ENCODE measurements around the gene SPOP. TPM values are rescaled to one million over a fixed set of nuclear protein-coding genes. Genes with fewer than 3 reads are reported as not detected.

The SPOP gene
- total RNA-seq, 4 donors from 2014 or later = 58.1 to 72.6 (median 66.6) TPM

- H3K27ac ChIP-seq = peak overlapping the region in 3 of 4 donors; percentile 1 to 58 (median 42)
Measured at GRCh38 chr17:49695698-49696232, 17.9 kb upstream of the SPOP start.

GRCh38 chr17:49694847-49695697 is 17.2 kb upstream of the SPOP start:
- Histone ChIP-seq H3K27me3 (peaks cover 0 to 4% of the 10 kb centered on the region in 2 donors), H3K4me1 (peaks cover 0 to 18% (median 3%) of the 10 kb centered on the region in 4 donors), H3K9me3 (no peaks in the 10 kb centered on the region), H3K4me3 (no peak overlapping the region), H3K36me3 (peaks cover 0 to 12% (median 0%) of the 10 kb centered on the region in 3 donors), H3K27ac (no peak overlapping the region)
- 20 to 25% methylated on average over 16 of the region's 16 CpGs for WGBS, 2 donors
- peak; percentile 89 to 98 (median 95) for TF ChIP-seq CTCF (IDR thresholded peaks at IDR 0.05)
- TF ChIP-seq EP300 (IDR thresholded peaks at IDR 0.05) = no peak
- TF ChIP-seq POLR2A (IDR thresholded peaks at IDR 0.05) = no peak
- peak; percentile 65 to 89 for DNase-seq (ENCODE audit: low spot score in 2 of 2)

More at GRCh38 chr17:49695698-49696232, 17.9 kb upstream of the SPOP start:
- 41 to 49% methylated on average over 5 of the region's 5 CpGs for WGBS, 2 donors
- no peak for TF ChIP-seq POLR2A (IDR thresholded peaks at IDR 0.05)
- no peak for TF ChIP-seq EP300 (IDR thresholded peaks at IDR 0.05)
- no peak for TF ChIP-seq CTCF (IDR thresholded peaks at IDR 0.05)
- Histone ChIP-seq H3K9me3 (no peaks in the 10 kb centered on the region), H3K36me3 (peaks cover 0 to 19% (median 3%) of the 10 kb centered on the region in 3 donors), H3K4me1 (peaks cover 0 to 18% (median 3%) of the 10 kb centered on the region in 4 donors), H3K27me3 (peaks cover 0 to 4% of the 10 kb centered on the region in 2 donors), H3K4me3 (no peak overlapping the region)
- no peak for DNase-seq (ENCODE audit: low spot score in 2 of 2)

GRCh38 chr17:49692751-49693150 is 14.9 kb upstream of the SPOP start:
- Histone ChIP-seq H3K4me1 (peaks cover 0 to 18% (median 3%) of the 10 kb centered on the region in 4 donors), H3K4me3 (no peak overlapping the region), H3K27me3 (peaks cover 0 to 4% of the 10 kb centered on the region in 2 donors), H3K36me3 (no peaks in the 10 kb centered on the region), H3K27ac (peak overlapping the region in 2 of 4 donors; percentile 71 to 88), H3K9me3 (no peaks in the 10 kb centered on the region)
- WGBS, 2 donors = 86 to 87% methylated on average over 4 of the region's 4 CpGs
- DNase-seq (ENCODE audit: low spot score in 2 of 2) = no peak
- no peak for TF ChIP-seq EP300 (IDR thresholded peaks at IDR 0.05)
- TF ChIP-seq POLR2A (IDR thresholded peaks at IDR 0.05) = no peak
- no peak for TF ChIP-seq CTCF (IDR thresholded peaks at IDR 0.05)

GRCh38 chr17:49691677-49692191 is 13.8 kb upstream of the SPOP start:
- peaks cover 0 to 18% (median 3%) of the 10 kb centered on the region in 4 donors for H3K4me1 ChIP-seq
- H3K36me3 ChIP-seq = no peaks in the 10 kb centered on the region
- H3K9me3 ChIP-seq = no peaks in the 10 kb centered on the region
- TF ChIP-seq POLR2A (IDR thresholded peaks at IDR 0.05) (no peak), EP300 (IDR thresholded peaks at IDR 0.05) (no peak), CTCF (IDR thresholded peaks at IDR 0.05) (no peak)
- H3K27ac ChIP-seq = peak overlapping the region; percentile 19 to 88 (median 47)
- no peak for DNase-seq (ENCODE audit: low spot score in 2 of 2)
- H3K4me3 ChIP-seq = no peak overlapping the region
- WGBS, 2 donors = 48% methylated on average over 8 of the region's 8 CpGs
- H3K27me3 ChIP-seq = peaks cover 0 to 4% of the 10 kb centered on the region in 2 donors
